ENCODE data around the gene COL9A3. TPM values are rescaled to one million over a fixed set of nuclear protein-coding genes. Genes with fewer than 3 reads are reported as not detected.

Gene COL9A3
- total and polyA plus RNA-seq, 2 of the 8 experiments (the other 6 are each of a cell fraction or from before 2014, with no cell fraction given): 21.7 to 80.1 TPM

GRCh38 chr20:62889871-62890270 lies 73.0 kb downstream of the COL9A3 start:
- no peak overlapping the region for H3K4me3 ChIP-seq (ENCODE audit: extremely low read depth in 1 of 4, insufficient read depth in 2 of 4, low read depth in 3 of 4, low read length in 4 of 4)
- POLR2A ChIA-PET (ENCODE audit: partially characterized antibody): interaction anchor here (0.8 to 8.5 kb wide), 6 partner anchors 10 to 49 kb away, joined by 3 to 88 read pairs (median 3); no protein-coding TSS in a partner anchor
- no peak for FAIRE-seq

More at GRCh38 chr20:62889871-62890270, 73.0 kb downstream of the COL9A3 start:
- no peak for DNase-seq (ENCODE audit: low read depth in 1 of 2, low spot score in 2 of 2)
- no peaks in the 10 kb centered on the region for H3K79me1 ChIP-seq (ENCODE audit: low read depth, low read length)
- no peak overlapping the region for H4K5ac ChIP-seq (ENCODE audit: insufficient read length, low read depth, low read length)
- H2BK12ac ChIP-seq (ENCODE audit: low read depth, low read length): no peak overlapping the region
- no peak overlapping the region for H3K56ac ChIP-seq (replicated peaks; ENCODE audit: insufficient read length, low read depth, low read length)
- no peak overlapping the region for H3K23ac ChIP-seq (ENCODE audit: insufficient read length)
- H3K36me3 ChIP-seq (ENCODE audit: control insufficient read depth in 2 of 4, insufficient read depth in 4 of 4, low read length in 3 of 4): peaks cover 53 to 80% (median 66%) of the 10 kb centered on the region in 4 experiments
- H2AK5ac ChIP-seq (ENCODE audit: low read depth, low read length): no peak overlapping the region
- H2BK15ac ChIP-seq (ENCODE audit: low read length): no peak overlapping the region
- H4K20me1 ChIP-seq (replicated peaks in 1 of 2; ENCODE audit: control insufficient read depth in 1 of 2, insufficient read depth in 2 of 2, low read length in 2 of 2): peaks cover 6 to 11% of the 10 kb centered on the region in 2 experiments
- H2BK120ac ChIP-seq (replicated peaks; ENCODE audit: low read depth, low read length): no peak overlapping the region
- H3K23me2 ChIP-seq (ENCODE audit: low read depth, low read length): no peaks in the 10 kb centered on the region
- no peak overlapping the region for H3K27ac ChIP-seq (ENCODE audit: low read depth, low read length)
- H4K91ac ChIP-seq (replicated peaks; ENCODE audit: insufficient read length, low read length): no peak overlapping the region
- H3K4me1 ChIP-seq (replicated peaks in 1 of 4; ENCODE audit: control insufficient read depth in 3 of 4, insufficient read depth in 4 of 4, low read length in 3 of 4): peaks cover 0 to 11% (median 3%) of the 10 kb centered on the region in 4 experiments; a peak in 3 of 7 replicates
- no peak overlapping the region for H3K14ac ChIP-seq (ENCODE audit: insufficient read length)
- WGBS, 2 experiments (ENCODE audit: extremely low coverage in 1 of 2, insufficient coverage in 1 of 2, insufficient read length in 1 of 2, insufficient replicate concordance in 2 of 2, low coverage in 1 of 2, low lambda C conversion rate in 2 of 2, missing lambda C conversion rate in 1 of 2): 93% methylated on average over 9 of the region's 9 CpGs; no CpG with 5 or more reads in 1 of the 2 experiments
- H3K18ac ChIP-seq (ENCODE audit: extremely low read depth, low read length): no peak overlapping the region
- no peak overlapping the region for H3K4ac ChIP-seq (replicated peaks; ENCODE audit: insufficient read length, low read depth, low read length)
- no peak overlapping the region for H2BK20ac ChIP-seq (ENCODE audit: low read length)
- TF ChIP-seq EGR1 (IDR thresholded peaks at IDR 0.05; ENCODE audit: borderline replicate concordance, low read depth, low read length): no peak
- TF ChIP-seq SIX5 (IDR thresholded peaks at IDR 0.05; ENCODE audit: low read depth, low read length): no peak
- no peak for TF ChIP-seq CBX5 (IDR thresholded peaks at IDR 0.05; ENCODE audit: low read depth, low read length)
- no peak for TF ChIP-seq MAFK (IDR thresholded peaks at IDR 0.05; ENCODE audit: low read depth, low read length)
- no peak for TF ChIP-seq ZNF274 (IDR thresholded peaks at IDR 0.05; ENCODE audit: borderline replicate concordance, extremely low read depth, low read length)
- no peak for TF ChIP-seq HDAC2 (IDR thresholded peaks at IDR 0.05; ENCODE audit: borderline replicate concordance in 1 of 2, low read depth in 2 of 2, low read length in 2 of 2)
- H2AFZ ChIP-seq (ENCODE audit: low read length): no peak overlapping the region
- peaks cover 0 to 3% of the 10 kb centered on the region in 2 experiments; a peak in 1 of 4 replicates for H3K9me3 ChIP-seq (ENCODE audit: insufficient read depth in 2 of 2, low read depth in 1 of 2, low read length in 1 of 2)
- no peak overlapping the region; a peak in 1 of 7 replicates for H3K9ac ChIP-seq (replicated peaks in 1 of 4; ENCODE audit: extremely low read depth in 1 of 4, low read depth in 3 of 4, low read length in 3 of 4)
- no peaks in the 10 kb centered on the region for H3K79me2 ChIP-seq (ENCODE audit: control insufficient read depth in 1 of 2, insufficient read depth in 2 of 2, low read length in 2 of 2)
- H3K27me3 ChIP-seq (replicated peaks in 1 of 4; ENCODE audit: control insufficient read depth in 3 of 4, extremely low read depth in 1 of 4, insufficient read depth in 3 of 4, low read length in 3 of 4): no peaks in the 10 kb centered on the region
- H3K4me2 ChIP-seq (ENCODE audit: insufficient read depth in 1 of 2, low read depth in 2 of 2, low read length in 2 of 2): no peak overlapping the region
- H2BK5ac ChIP-seq (ENCODE audit: low read depth, low read length): no peak overlapping the region
- no peak overlapping the region for H4K8ac ChIP-seq (ENCODE audit: extremely low read depth, insufficient read depth, low read length)
- CTCF ChIA-PET (ENCODE audit: partially characterized antibody): interaction anchor here (0.9 to 6.4 kb wide), 8 partner anchors 9 to 22 kb away, joined by 3 to 56 read pairs (median 5); no protein-coding TSS in a partner anchor

Data from H1 (cell line).